MCF 10A (cell line): ENCODE measurements around the gene MED27. TPM values are rescaled to one million over a fixed set of nuclear protein-coding genes. Genes with fewer than 3 reads are reported as not detected.

Experiments used
- BruUV-seq: library from RNA; stranded (reverse); fragments of 400-500 nt; replicated peaks from 2 replicates; lab custom pipeline; 2021; lab: Mats Ljungman, UMichigan
- CTCF ChIA-PET: fragments of 300-600 bp; sonication (Branson Sonifier 250); formaldehyde crosslinking; extraction: SDS; loops from one replicate; lab custom pipeline; 2021; ENCODE audit warnings: antibody characterized with exemption, inconsistent platforms; lab: Yijun Ruan, JAX
- POLR2A ChIA-PET: fragments of 300-600, 350-650 bp; sonication (Branson Sonifier 250); formaldehyde crosslinking; extraction: SDS; loops from one replicate; lab custom pipeline; 2020; ENCODE audit warnings: antibody characterized with exemption, inconsistent platforms; lab: Yijun Ruan, JAX
- DNase-seq: peaks from one replicate; pipeline ENCODE4 v3.0.0-alpha.2; 2018; ENCODE audit not compliant: unreplicated experiment
- H3K27ac Mint-ChIP-seq: one replicate; pipeline ENCODE4 v1.8.0; 2022; ENCODE audit warnings: mild to moderate bottlenecking, low read depth, mixed read lengths; ENCODE audit not compliant: unreplicated experiment
- H3K27me3 Mint-ChIP-seq: one replicate; pipeline ENCODE4 v1.8.0; 2022; ENCODE audit warnings: mixed read lengths; ENCODE audit not compliant: insufficient read depth, unreplicated experiment
- H3K36me3 Mint-ChIP-seq: one replicate; pipeline ENCODE4 v1.8.0; 2022; ENCODE audit warnings: mild to moderate bottlenecking, moderate library complexity, mixed read lengths; ENCODE audit not compliant: insufficient read depth, unreplicated experiment
- H3K4me1 Mint-ChIP-seq: one replicate; pipeline ENCODE4 v1.8.0; 2022; ENCODE audit warnings: mixed read lengths; ENCODE audit not compliant: insufficient read depth, unreplicated experiment
- H3K4me3 Mint-ChIP-seq: one replicate; pipeline ENCODE4 v1.8.0; 2022; ENCODE audit warnings: mild to moderate bottlenecking, moderate library complexity, mixed read lengths; ENCODE audit not compliant: unreplicated experiment
- H3K9me3 Mint-ChIP-seq: one replicate; pipeline ENCODE4 v1.8.0; 2022; ENCODE audit warnings: mixed read lengths; ENCODE audit not compliant: unreplicated experiment
- intact Hi-C: fragments of 100-400 bp; cut with micrococcal nuclease; formaldehyde crosslinking; loops from 2 replicates; pipeline ENCODE4 v1.14.1; 2022
- total RNA-seq: library from RNA; stranded (reverse); gene quantifications from 2 replicates; pipeline ENCODE4 v1.2.3, GENCODE V29; 2022
- TF ChIP-seq, protein P1 (sequence below): fragments of 200-600 bp; IDR thresholded peaks from one replicate; pipeline ENCODE4 v1.8.0; 2022; ENCODE audit warnings: antibody characterized with exemption, mild to moderate bottlenecking; ENCODE audit not compliant: unreplicated experiment

Gene MED27
- total RNA-seq, 1 experiment from 2014 or later = 34.3 TPM

DNA sequence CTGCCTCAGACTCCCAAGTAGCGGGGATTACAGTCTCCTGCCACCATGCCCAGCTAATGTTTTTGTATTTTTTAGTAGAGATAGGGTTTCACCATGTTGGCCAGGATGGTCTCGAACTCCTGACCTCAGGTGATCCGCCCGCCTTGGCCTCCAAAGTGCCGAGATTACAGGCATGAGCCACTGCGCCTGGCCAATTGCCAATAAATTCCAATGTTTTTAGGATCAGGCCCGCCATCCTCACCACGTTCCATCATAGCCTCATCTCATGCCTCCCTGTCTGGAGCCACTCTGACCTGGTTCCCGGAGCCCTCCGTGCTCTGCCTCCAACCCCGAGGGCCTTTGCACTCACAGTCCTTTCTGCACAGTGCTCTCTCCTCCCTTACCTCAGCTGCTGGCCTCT, 268.3 kb downstream of the MED27 start:
- BruUV-seq = no TSS peak
- ChIA-PET CTCF (no interaction called here), POLR2A (no interaction called here)
- Mint-ChIP-seq H3K36me3 (no peaks in the 10 kb centered on the region), H3K9me3 (no peaks in the 10 kb centered on the region), H3K4me3 (no peak overlapping the region), H3K27ac (no peak overlapping the region), H3K27me3 (peaks cover 52% of the 10 kb centered on the region), H3K4me1 (peaks cover 4% of the 10 kb centered on the region)
- TF ChIP-seq, protein P1, sequence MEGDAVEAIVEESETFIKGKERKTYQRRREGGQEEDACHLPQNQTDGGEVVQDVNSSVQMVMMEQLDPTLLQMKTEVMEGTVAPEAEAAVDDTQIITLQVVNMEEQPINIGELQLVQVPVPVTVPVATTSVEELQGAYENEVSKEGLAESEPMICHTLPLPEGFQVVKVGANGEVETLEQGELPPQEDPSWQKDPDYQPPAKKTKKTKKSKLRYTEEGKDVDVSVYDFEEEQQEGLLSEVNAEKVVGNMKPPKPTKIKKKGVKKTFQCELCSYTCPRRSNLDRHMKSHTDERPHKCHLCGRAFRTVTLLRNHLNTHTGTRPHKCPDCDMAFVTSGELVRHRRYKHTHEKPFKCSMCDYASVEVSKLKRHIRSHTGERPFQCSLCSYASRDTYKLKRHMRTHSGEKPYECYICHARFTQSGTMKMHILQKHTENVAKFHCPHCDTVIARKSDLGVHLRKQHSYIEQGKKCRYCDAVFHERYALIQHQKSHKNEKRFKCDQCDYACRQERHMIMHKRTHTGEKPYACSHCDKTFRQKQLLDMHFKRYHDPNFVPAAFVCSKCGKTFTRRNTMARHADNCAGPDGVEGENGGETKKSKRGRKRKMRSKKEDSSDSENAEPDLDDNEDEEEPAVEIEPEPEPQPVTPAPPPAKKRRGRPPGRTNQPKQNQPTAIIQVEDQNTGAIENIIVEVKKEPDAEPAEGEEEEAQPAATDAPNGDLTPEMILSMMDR = no peak
- intact Hi-C loops = loop anchor here (5.0 kb wide), 1 partner anchor 426 kb away; no protein-coding TSS in a partner anchor
- DNase-seq = no peak

DNA sequence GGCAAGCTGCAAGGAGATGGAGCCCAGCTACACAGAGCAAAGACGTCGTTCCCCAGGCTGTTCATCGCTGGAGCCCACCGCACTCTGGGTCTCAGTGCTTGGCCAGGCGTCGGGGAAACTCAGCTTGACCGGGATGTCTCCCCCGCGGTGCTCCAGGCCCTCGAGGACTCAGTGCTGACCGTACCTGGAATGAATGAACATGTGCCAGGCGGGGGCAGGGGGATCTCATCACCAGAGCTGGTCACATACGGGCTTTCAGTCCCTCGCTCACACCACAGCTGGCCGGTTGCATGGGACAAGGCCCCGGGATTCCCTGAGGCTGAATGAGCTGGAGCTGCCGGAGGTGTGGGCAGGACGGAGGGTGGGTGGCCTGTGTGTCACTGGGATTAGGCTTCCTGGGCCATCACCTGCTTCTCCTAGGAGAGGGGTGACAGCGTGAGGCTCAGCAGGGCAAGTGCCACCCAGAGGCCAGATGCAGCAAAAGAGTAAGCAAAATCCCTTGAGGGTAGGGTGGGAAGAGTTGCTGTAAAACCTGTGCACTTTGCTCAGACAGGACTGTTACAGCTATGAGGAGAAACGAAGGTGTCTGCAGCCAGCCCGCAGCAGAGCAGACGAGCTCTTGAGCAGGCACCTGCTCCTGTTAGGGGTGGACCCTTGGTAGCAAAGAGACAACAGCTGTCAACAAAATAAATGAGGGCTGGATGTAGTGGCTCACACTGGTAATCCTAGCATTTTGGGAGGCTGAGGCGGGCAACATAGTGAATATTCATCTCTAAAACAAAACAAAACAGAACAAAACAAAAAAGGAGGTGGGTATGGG, 269.1 kb downstream of the MED27 start:
- POLR2A ChIA-PET = no interaction called here
- Mint-ChIP-seq H3K27ac (no peak overlapping the region), H3K27me3 (peaks cover 43% of the 10 kb centered on the region), H3K36me3 (no peaks in the 10 kb centered on the region), H3K4me1 (no peaks in the 10 kb centered on the region), H3K4me3 (no peak overlapping the region), H3K9me3 (no peaks in the 10 kb centered on the region)
- DNase-seq = no peak
- TF ChIP-seq, protein P1 = no peak
- no TSS peak for BruUV-seq
- CTCF ChIA-PET = interaction anchor here (0.6 to 1.1 kb wide), 5 partner anchors 9 to 1066 kb away, joined by 3 to 8 read pairs (median 4); no protein-coding TSS in a partner anchor
- intact Hi-C loops = loop anchor here (5.0 kb wide), 1 partner anchor 427 kb away; no protein-coding TSS in a partner anchor

Other genes with a start within 250 kb of the MED27 start
- gene NTNG2, start 82.2 kb upstream of the MED27 start, total RNA-seq = 0.44 TPM in 1 of 2 replicates, not detected in the other